Neutrophil (primary cell): Measurements from ENCODE around the gene DHH.
A peak's percentile ranks its signal among the peaks of the same experiment; 100 is the strongest.

Experiments used
- H3K27ac ChIP-seq: fragments of 200-600 bp; sonication (generic); 2 replicates; pipeline ENCODE4 v1.5.1; 2016; ENCODE audit warnings: mild to moderate bottlenecking, moderate library complexity
- H3K27me3 ChIP-seq: fragments of 200-600 bp; sonication (generic); 2 replicates; pipeline ENCODE4 v1.6.0; 2016; ENCODE audit warnings: mild to moderate bottlenecking
- H3K36me3 ChIP-seq: fragments of 200-600 bp; sonication (generic); 2 replicates; pipeline ENCODE4 v1.5.1; 2017
- H3K4me1 ChIP-seq, 2 experiments: fragments of 200-600 bp in 1 of 2; sonication (generic) in 1 of 2; 1 replicate in 1 of 2; 2 replicates in 1 of 2; pipeline versions ENCODE4 v1.5.1 to v1.6.1; 2013 to 2016; ENCODE audit warnings: low read depth in 1 of 2, low read length in 1 of 2, mild to moderate bottlenecking in 1 of 2, moderate library complexity in 1 of 2; ENCODE audit not compliant: control insufficient read depth in 1 of 2, insufficient read depth in 1 of 2
- H3K4me3 ChIP-seq, 2 experiments: fragments of 200-600 bp in 1 of 2; sonication (generic) in 1 of 2; 1 replicate in 1 of 2; 2 replicates in 1 of 2; pipeline ENCODE4 v1.5.1; 2013 to 2016; ENCODE audit warnings: low read depth in 1 of 2, low read length in 1 of 2, mild to moderate bottlenecking in 1 of 2, moderate library complexity in 1 of 2
- H3K9me3 ChIP-seq: fragments of 200-600 bp; sonication (generic); 2 replicates; pipeline ENCODE4 v1.5.1; 2016
- TF ChIP-seq, protein P1 (sequence below): fragments of 200-600 bp; sonication (generic); IDR thresholded peaks from 2 replicates; pipeline ENCODE4 v1.5.1; 2016; ENCODE audit warnings: antibody characterized with exemption

The DHH gene

GRCh38 chr12:49133590-49133989, 39.0 kb upstream of the DHH start:
- Histone ChIP-seq H3K27me3 (no peaks in the 10 kb centered on the region), H3K4me1 (peaks cover 29 to 31% of the 10 kb centered on the region in 2 experiments), H3K36me3 (peaks cover 15% of the 10 kb centered on the region), H3K27ac (no peak overlapping the region), H3K4me3 (no peak overlapping the region), H3K9me3 (no peaks in the 10 kb centered on the region)
- TF ChIP-seq, protein P1, sequence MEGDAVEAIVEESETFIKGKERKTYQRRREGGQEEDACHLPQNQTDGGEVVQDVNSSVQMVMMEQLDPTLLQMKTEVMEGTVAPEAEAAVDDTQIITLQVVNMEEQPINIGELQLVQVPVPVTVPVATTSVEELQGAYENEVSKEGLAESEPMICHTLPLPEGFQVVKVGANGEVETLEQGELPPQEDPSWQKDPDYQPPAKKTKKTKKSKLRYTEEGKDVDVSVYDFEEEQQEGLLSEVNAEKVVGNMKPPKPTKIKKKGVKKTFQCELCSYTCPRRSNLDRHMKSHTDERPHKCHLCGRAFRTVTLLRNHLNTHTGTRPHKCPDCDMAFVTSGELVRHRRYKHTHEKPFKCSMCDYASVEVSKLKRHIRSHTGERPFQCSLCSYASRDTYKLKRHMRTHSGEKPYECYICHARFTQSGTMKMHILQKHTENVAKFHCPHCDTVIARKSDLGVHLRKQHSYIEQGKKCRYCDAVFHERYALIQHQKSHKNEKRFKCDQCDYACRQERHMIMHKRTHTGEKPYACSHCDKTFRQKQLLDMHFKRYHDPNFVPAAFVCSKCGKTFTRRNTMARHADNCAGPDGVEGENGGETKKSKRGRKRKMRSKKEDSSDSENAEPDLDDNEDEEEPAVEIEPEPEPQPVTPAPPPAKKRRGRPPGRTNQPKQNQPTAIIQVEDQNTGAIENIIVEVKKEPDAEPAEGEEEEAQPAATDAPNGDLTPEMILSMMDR, result no peak

- H3K27ac ChIP-seq, result no peak overlapping the region
- no peak overlapping the region for H3K4me3 ChIP-seq
- no peaks in the 10 kb centered on the region for H3K9me3 ChIP-seq
- peaks cover 29 to 31% of the 10 kb centered on the region in 2 experiments for H3K4me1 ChIP-seq
- no peaks in the 10 kb centered on the region for H3K27me3 ChIP-seq
- peaks cover 20% of the 10 kb centered on the region for H3K36me3 ChIP-seq
- TF ChIP-seq, protein P1, result no peak
Observed at GRCh38 chr12:49133014-49133413, 38.4 kb upstream of the DHH start.

GRCh38 chr12:49131894-49132461, 37.4 kb upstream of the DHH start:
- H3K27ac ChIP-seq, result peak overlapping the region; percentile 96
- H3K27me3 ChIP-seq, result no peaks in the 10 kb centered on the region
- peaks cover 30% of the 10 kb centered on the region for H3K36me3 ChIP-seq
- peak overlapping the region; percentile 86 to 97 for H3K4me3 ChIP-seq
- H3K9me3 ChIP-seq, result no peaks in the 10 kb centered on the region
- peaks cover 29 to 31% of the 10 kb centered on the region in 2 experiments for H3K4me1 ChIP-seq
- TF ChIP-seq, protein P1, result no peak

- Histone ChIP-seq H3K9me3 (no peaks in the 10 kb centered on the region), H3K4me3 (peak within 1 kb of the TSS; percentile 86 to 97), H3K27ac (peak within 1 kb of the TSS; percentile 96), H3K27me3 (no peaks in the 10 kb centered on the region), H3K4me1 (peaks cover 29 to 31% of the 10 kb centered on the region in 2 experiments), H3K36me3 (peaks cover 33% of the 10 kb centered on the region)
- TF ChIP-seq, protein P1, result no peak
Observed at GRCh38 chr12:49131051-49131893, 36.7 kb upstream of the DHH start, which contains the start of gene TUBA1B. Gene TUBA1B, minus strand, starts transcription at chr12:49131395. Its CDS starts 95 bp downstream, at chr12:49131300.

GRCh38 chr12:49130151-49131050, 35.8 kb upstream of the DHH start:
- TF ChIP-seq, protein P1, result peak; percentile 92
- Histone ChIP-seq H3K27me3 (no peaks in the 10 kb centered on the region), H3K27ac (peak overlapping the region; percentile 96), H3K4me1 (peaks cover 29 to 31% of the 10 kb centered on the region in 2 experiments), H3K36me3 (peaks cover 33% of the 10 kb centered on the region), H3K4me3 (peak overlapping the region; percentile 86 to 97), H3K9me3 (no peaks in the 10 kb centered on the region)
